Neuron (in vitro differentiated cells): Measurements from ENCODE around the gene SASH3.
A peak's percentile ranks its signal among the peaks of the same experiment; 100 is the strongest.

ENCODE experiments used
- H2AFZ ChIP-seq: one replicate; pipeline ENCODE4 v1.6.1; 2013; ENCODE audit warnings: low read depth, mild to moderate bottlenecking, inconsistent platforms, low read length, moderate library complexity
- H3K27me3 ChIP-seq: one replicate; pipeline ENCODE4 v1.6.1; 2013; ENCODE audit warnings: low read length; ENCODE audit not compliant: insufficient read depth
- H3K36me3 ChIP-seq: one replicate; pipeline ENCODE4 v1.6.1; 2013; ENCODE audit warnings: low read length; ENCODE audit not compliant: insufficient read depth
- H3K4me1 ChIP-seq: one replicate; pipeline ENCODE4 v1.6.1; 2013; ENCODE audit warnings: low read length; ENCODE audit not compliant: insufficient read depth
- H3K4me3 ChIP-seq: 2 replicates; pipeline ENCODE4 v1.5.1; 2013; ENCODE audit warnings: mild to moderate bottlenecking, low read length, moderate library complexity
- H3K9me3 ChIP-seq: one replicate; pipeline ENCODE4 v1.6.1; 2013; ENCODE audit warnings: low read length

Gene SASH3

DNA sequence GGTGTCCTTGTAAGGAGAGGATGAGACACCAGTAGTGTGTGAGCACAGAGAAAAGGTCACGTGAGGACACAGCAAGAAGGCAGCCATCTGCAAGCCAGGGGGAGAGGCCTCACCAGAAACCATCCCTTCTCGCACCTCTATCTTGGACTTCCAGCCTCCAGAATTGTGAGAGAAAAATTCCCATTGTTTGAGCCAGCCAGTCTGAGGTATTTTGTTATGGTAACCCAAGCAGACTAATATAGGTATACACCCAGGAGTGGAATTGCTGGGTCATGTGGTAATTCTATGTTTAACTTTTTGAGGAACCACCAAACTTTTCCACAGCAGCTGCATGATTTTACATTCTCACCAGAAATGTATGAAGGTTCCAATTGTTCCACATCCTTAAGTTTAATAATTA is 38.4 kb downstream of the SASH3 start:
- Histone ChIP-seq H3K4me1 (no peaks in the 10 kb centered on the region), H3K27me3 (no peaks in the 10 kb centered on the region), H3K9me3 (peaks cover 6% of the 10 kb centered on the region), H2AFZ (no peak overlapping the region), H3K4me3 (no peak overlapping the region), H3K36me3 (peaks cover 7% of the 10 kb centered on the region)

DNA sequence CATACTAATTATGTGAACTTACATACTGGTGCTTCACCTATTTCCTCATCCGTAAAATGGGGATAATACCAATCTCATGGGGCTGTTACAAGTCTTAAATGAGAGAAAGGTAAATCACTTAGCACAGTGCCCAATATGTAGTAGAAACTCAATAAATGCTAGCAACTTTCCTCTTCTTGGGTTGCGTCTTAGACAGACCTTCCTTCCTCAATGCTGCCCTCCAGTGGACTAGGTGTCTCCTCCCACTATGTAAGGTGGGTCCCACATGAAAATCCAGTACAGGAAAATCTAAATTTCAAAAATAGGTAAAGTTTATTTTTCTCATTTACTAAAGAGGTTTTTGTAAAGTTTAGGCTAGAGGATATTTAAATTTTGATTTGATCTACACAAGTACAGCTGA is 43.4 kb downstream of the SASH3 start:
- Histone ChIP-seq H3K9me3 (no peaks in the 10 kb centered on the region), H3K27me3 (no peaks in the 10 kb centered on the region), H2AFZ (no peak overlapping the region), H3K36me3 (peaks cover 10% of the 10 kb centered on the region), H3K4me1 (no peaks in the 10 kb centered on the region), H3K4me3 (no peak overlapping the region)

DNA sequence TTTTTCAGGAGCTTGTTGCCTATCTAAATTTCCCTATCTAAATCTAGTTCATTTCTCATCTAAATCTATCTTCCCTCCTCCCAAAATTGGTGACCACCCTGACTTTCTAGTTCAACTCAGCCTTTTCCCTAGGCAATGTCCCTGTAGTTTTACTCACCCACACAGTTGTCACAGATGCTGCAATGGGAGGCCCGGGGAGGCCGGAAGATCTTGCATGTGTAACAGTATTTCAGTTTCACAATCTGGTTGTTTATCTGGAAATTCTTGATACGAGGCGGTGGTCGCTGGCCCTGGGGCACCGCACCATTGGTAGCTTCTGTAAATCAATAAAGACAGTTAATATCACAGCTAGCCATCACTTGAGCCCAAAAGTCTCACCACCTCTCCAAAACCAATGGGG is 43.8 kb downstream of the SASH3 start:
- Histone ChIP-seq H2AFZ (no peak overlapping the region), H3K4me3 (no peak overlapping the region), H3K9me3 (no peaks in the 10 kb centered on the region), H3K4me1 (no peaks in the 10 kb centered on the region), H3K36me3 (peaks cover 11% of the 10 kb centered on the region), H3K27me3 (no peaks in the 10 kb centered on the region)

DNA sequence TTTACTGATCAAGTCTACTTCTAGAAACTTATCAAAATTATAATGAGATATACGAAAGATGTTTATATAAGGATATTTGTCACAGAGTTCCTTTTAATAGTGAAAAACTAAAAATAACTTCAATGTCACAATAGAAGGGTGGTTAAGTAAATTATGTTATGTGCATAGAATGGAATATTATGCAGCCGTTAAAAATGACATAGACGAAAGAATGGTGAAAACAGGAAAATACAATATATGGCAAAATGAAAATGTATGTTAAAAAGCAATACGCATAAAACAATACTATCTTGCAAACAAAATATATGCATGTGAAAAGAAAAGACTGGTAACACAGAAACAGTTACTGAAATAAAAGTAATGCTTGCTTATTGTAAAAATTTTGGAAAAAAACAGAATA is 44.9 kb downstream of the SASH3 start:
- no peak overlapping the region for H3K4me3 ChIP-seq
- no peaks in the 10 kb centered on the region for H3K9me3 ChIP-seq
- no peak overlapping the region for H2AFZ ChIP-seq
- H3K27me3 ChIP-seq, result no peaks in the 10 kb centered on the region
- no peaks in the 10 kb centered on the region for H3K4me1 ChIP-seq
- peaks cover 15% of the 10 kb centered on the region for H3K36me3 ChIP-seq

DNA sequence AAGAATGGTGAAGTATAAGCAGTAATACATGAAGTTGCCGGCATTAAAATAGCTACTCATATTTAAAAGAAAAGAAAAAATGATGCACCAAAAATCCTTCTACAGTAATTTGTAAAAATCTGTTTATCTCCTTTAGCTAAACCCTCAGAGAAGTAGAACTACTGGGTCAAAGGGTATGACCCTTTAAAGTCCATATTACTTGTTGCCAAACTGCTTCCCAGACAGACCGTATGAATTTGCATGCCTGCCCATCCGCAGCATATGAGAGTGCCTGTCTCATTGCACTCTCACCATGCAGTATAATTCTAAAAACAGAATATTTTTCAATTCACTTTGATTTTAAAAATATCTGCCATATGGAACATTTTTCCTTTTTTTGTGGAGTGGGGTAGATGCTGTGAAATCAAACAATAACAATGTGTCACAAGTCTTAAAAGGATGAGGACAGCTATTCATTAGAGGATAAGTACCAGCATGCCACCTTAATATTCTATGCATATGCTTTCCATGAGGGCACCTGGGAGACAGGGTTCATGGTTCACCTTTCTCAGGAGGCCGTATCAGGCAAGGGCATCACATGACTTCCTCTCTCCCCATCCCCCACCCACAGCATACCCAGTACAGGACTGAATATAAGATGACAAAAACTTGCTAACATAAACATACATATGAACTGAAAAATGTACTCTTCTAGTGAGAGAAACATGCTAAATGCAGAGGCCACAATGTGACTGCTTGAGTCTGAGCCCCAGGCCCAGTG is 46.2 kb downstream of the SASH3 start:
- Histone ChIP-seq H3K36me3 (peaks cover 15% of the 10 kb centered on the region), H3K9me3 (no peaks in the 10 kb centered on the region), H3K27me3 (no peaks in the 10 kb centered on the region), H3K4me1 (no peaks in the 10 kb centered on the region), H2AFZ (no peak overlapping the region), H3K4me3 (no peak overlapping the region)

DNA sequence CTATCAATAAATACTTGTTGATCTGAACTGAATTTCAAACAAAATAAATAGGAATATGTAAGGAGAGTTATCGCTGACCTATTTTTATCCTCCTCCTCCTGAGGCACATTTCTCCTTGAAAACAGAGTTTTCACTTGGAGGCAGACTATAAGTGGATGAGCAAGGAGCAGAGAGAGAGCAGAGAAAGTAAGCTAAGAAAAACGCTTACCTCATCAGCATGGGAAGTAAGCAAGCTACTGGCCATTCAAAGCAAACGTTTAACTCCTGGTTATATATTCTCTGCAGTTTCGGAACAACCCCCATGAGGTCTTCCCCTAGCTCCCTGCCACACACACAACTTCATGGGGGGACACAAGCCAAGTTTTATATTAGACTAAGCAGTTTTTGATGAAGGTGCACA is 50.7 kb downstream of the SASH3 start:
- Histone ChIP-seq H3K27me3 (no peaks in the 10 kb centered on the region), H3K4me3 (no peak overlapping the region), H3K36me3 (peaks cover 7% of the 10 kb centered on the region), H3K4me1 (no peaks in the 10 kb centered on the region), H3K9me3 (no peaks in the 10 kb centered on the region), H2AFZ (no peak overlapping the region)

DNA sequence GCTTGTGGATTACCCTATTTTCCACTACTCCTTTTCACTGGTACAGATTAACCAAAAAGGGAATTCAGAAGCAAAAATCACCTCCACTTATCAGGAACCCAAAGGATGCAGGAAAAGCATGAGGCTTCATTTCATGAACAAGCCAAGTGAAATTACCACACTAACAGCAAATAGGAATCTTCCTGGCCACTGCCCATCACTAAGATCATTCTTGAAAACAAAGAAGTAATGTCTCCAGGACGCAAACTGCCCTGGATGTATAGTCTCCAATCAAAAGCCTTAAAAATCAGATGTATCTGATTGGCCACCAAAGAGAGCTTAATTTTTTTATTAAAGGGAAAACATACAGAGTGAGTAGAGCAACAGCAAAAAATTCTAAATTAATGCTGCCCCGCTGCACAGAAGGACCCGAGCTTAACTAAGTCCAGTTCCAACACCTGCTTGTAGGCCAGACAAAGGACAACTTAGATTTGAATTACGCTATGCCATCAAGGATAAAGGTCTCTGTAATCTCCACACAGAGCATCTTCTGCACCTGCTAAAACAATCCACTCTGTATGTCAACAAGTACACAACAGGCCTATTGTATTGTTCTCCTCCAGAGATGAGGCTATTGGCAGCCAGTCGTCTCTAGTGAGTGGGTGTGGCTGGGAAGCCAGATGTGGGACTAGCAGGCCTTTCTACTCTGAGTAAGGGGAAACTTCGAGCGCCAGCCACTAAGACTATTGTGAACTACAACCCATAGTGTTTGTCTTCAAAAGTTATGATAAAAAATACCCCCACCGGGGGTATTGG is 51.5 kb downstream of the SASH3 start:
- Histone ChIP-seq H3K4me1 (no peaks in the 10 kb centered on the region), H3K36me3 (peaks cover 7% of the 10 kb centered on the region), H3K9me3 (no peaks in the 10 kb centered on the region), H3K4me3 (no peak overlapping the region), H2AFZ (no peak overlapping the region), H3K27me3 (no peaks in the 10 kb centered on the region)

DNA sequence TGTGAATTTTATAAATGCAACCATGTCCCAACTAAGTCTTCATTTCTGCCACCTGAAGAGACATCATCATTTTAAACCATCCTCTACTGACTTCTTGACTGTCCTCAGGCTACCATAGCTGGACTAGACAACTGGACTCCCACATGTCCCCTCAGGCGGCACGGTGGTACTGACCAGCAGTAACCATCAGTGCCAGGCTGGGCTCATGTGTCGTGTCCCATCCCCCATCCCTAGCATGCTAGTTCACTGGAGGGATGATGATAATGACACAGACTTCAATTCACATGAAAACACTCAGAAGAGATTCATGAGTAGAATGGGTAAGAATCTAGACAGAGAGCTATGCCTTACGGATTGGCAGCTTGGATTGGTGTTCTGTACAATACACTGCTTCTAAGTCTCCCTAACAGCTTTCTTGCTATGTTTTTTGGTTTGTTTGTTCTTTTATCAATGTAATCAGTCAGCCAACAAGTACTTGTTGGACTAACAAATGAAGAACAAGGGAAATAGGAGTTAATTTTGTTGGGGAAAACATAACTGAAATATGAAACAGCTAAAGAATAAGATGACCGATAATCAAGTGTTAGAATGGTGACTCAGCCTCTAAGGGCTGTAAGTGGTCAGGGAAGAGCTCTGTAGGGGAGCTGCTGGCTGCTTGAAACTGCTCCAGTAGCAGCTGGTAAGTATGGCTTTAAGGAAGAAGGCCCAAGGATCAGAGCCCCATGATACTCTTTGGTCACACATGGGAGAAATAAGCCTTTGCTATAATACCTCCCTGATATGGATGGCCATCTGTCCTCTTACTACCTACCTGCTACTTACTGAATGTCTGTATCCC is 53.6 kb downstream of the SASH3 start:
- Histone ChIP-seq H3K27me3 (no peaks in the 10 kb centered on the region), H3K4me3 (no peak overlapping the region), H3K4me1 (no peaks in the 10 kb centered on the region), H3K36me3 (peaks cover 5% of the 10 kb centered on the region), H3K9me3 (no peaks in the 10 kb centered on the region), H2AFZ (no peak overlapping the region)

DNA sequence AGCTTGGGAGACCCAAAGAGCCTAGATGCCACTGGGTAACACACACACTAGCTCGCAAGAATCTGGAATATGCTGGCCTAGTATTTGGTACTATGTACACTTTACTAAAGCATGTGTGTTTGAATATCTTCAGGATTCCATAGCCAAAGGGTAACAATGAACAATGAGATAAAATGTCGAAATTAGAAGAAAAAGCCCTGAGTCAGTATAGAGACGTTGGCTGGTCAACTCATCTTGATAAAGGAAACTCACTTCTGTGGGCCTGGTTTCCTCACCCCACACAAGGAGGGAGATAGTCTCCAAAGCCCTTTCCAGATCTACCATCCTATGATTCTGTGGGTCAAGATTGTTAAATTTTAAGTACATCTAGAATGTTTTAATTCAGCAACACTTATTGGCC is 57.1 kb downstream of the SASH3 start:
- Histone ChIP-seq H3K4me3 (no peak overlapping the region), H3K9me3 (no peaks in the 10 kb centered on the region)

DNA sequence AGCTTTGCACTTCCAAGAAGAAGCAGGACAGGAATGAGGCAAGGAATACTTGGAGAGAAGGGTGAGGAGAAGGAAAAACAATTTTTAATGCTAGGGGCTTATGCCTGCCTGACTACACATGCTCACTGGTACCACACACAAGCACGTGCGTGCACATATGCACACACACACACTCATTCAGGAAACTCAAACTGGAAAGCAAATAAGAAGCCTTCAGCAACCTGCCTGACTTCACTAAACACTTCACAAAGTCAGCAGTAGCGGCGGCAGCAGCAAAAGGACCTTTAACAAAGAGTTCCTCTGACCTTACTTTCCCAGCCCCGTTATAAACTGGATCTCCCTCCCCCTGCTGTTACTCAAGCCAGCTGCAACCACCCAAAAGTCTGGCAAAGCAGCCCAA is 60.6 kb downstream of the SASH3 start:
- H3K27me3 ChIP-seq, result no peaks in the 10 kb centered on the region
- peaks cover 14% of the 10 kb centered on the region for H3K4me1 ChIP-seq
- H3K36me3 ChIP-seq, result peaks cover 3% of the 10 kb centered on the region
- no peak overlapping the region for H3K4me3 ChIP-seq
- no peak overlapping the region for H2AFZ ChIP-seq
- H3K9me3 ChIP-seq, result no peaks in the 10 kb centered on the region

More for the DNA sequence above, 57.1 kb downstream of the SASH3 start:
- peaks cover 3% of the 10 kb centered on the region for H3K36me3 ChIP-seq
- H2AFZ ChIP-seq, result no peak overlapping the region
- peaks cover 11% of the 10 kb centered on the region for H3K4me1 ChIP-seq
- H3K27me3 ChIP-seq, result no peaks in the 10 kb centered on the region

DNA sequence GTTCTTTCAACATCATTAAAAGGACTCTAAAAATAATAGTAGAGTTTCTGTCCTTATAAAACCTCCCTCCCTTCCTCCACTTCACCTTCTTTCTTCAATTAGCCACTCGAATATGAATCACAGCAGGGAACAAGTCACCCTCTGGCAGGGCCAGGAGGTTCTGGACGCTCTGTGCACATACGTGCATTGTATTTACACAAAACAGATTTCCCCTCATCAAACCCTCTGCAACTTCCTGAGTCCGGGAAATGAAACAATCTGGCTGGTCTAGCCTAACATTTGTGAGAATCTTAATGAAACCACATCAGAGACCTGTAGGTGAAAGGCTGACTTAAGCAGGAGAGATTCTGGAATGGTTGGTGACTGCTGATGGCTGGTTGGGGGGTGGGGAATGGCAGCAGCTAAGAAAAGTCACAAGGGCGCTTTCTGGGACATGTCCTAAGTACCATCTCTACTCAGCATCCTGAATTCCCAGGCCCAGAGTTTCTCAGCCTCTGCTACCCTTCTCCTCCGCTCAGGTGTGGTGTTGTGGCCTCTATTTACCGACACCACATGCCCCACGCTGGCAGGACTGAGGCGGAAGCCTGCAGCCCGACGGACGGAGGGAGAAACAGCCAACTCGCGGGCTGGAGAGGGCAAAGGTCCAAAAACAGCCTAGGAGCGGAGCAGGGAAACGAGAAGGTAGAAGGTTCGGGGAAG is 62.9 kb downstream of the SASH3 start:
- Histone ChIP-seq H3K9me3 (no peaks in the 10 kb centered on the region), H2AFZ (peak overlapping the region; percentile 42), H3K36me3 (peaks cover 3% of the 10 kb centered on the region), H3K4me3 (peak overlapping the region; percentile 72), H3K27me3 (peaks cover 2% of the 10 kb centered on the region), H3K4me1 (peaks cover 14% of the 10 kb centered on the region)

DNA sequence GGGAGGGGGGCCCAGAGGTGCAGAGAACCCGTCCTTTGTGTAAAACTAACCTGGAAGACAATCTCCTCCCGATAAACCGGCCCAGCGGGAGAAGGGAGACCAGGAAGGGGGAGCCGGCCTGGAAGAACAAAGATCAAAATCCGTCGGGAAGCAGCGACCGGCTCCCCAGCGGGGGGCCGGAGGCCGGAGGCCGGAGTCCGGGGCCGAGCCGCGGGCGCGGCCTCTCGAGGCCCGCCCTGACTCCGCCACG is 63.4 kb downstream of the SASH3 start:
- Histone ChIP-seq H3K4me1 (peaks cover 14% of the 10 kb centered on the region), H3K9me3 (no peaks in the 10 kb centered on the region), H2AFZ (peak overlapping the region; percentile 42), H3K4me3 (peak overlapping the region; percentile 72), H3K36me3 (peaks cover 3% of the 10 kb centered on the region), H3K27me3 (peaks cover 2% of the 10 kb centered on the region)
